Upper lobe of left lung (tissue), 6 donors: ENCODE measurements around the gene RFESD. TPM values are rescaled to one million over a fixed set of nuclear protein-coding genes. Genes with fewer than 3 reads are reported as not detected.

Experiments used
- ATAC-seq, 2 donors: fragments of 200-7000 bp; cut with Tn5 transposase; one replicate each; pipeline ENCODE4 v1.9.1; 2022; ENCODE audit warnings: mild to moderate bottlenecking in 2 of 2, moderate library complexity in 2 of 2; ENCODE audit not compliant: low FRiP score in 2 of 2
- DNase-seq, 2 donors: peaks; one replicate each; pipeline ENCODE4 v3.0.0-alpha.2; 2019 to 2020
- H3K27ac ChIP-seq, 4 donors: fragments of 200-600 bp; sonication (generic); one replicate each; pipeline ENCODE4 v1.5.1; 2016 to 2019
- H3K27me3 ChIP-seq, 4 donors: fragments of 200-600 bp; sonication (generic); one replicate each; pipeline ENCODE4 v1.5.1; 2017 to 2019
- H3K36me3 ChIP-seq, 4 donors: fragments of 200-600 bp; sonication (generic); one replicate each; pipeline ENCODE4 v1.5.1; 2016 to 2019
- H3K4me1 ChIP-seq, 4 donors: fragments of 200-600 bp; sonication (generic); one replicate each; pipeline ENCODE4 v1.5.1; 2018 to 2019
- H3K4me3 ChIP-seq, 4 donors: fragments of 200-600 bp; sonication (generic); one replicate each; pipeline ENCODE4 v1.5.1; 2017 to 2019; ENCODE audit warnings: mild to moderate bottlenecking in 2 of 4, moderate library complexity in 1 of 4
- H3K9me3 ChIP-seq, 4 donors: fragments of 200-600 bp; sonication (generic); one replicate each; pipeline ENCODE4 v1.5.1; 2018 to 2019
- EP300 ChIP-seq, 4 donors: sonication (generic); formaldehyde crosslinking; IDR thresholded peaks; one replicate each; pipeline ENCODE4 v1.5.1; 2017; ENCODE audit warnings: antibody characterized with exemption in 4 of 4, control low read depth in 2 of 4
- POLR2A ChIP-seq, 4 donors: fragments of 450-650 bp; IDR thresholded peaks; one replicate each; pipeline ENCODE4 v1.5.1; 2016 to 2017; ENCODE audit warnings: antibody characterized with exemption in 4 of 4, mild to moderate bottlenecking in 2 of 4
- POLR2AphosphoS5 ChIP-seq, 2 donors: sonication (generic); formaldehyde crosslinking; IDR thresholded peaks; one replicate each; pipeline ENCODE4 v1.5.1; 2017; ENCODE audit warnings: antibody characterized with exemption in 2 of 2
- whole genome bisulfite sequencing, 2 donors: methylation state at CpG; one replicate each; pipeline ENCODE4 v1.1.5; 2017 to 2018; 5-methylcytosine and 5-hydroxymethylcytosine counted together
- total RNA-seq, 6 donors: library from RNA; depleted of rRNA in 4 of 6; stranded (reverse); fragments of >200 nt in 4 of 6; gene quantifications; one replicate each; pipeline versions ENCODE4 v1.1.0 to v1.2.1, GENCODE V29; 2016 to 2021
- TF ChIP-seq, protein P1 (sequence below), 6 experiments: fragments of 450-650 bp in 4 of 6; fragments of 200-600 bp in 2 of 6; sonication (generic) in 2 of 6; IDR thresholded peaks; one replicate each; pipeline ENCODE4 v1.5.1; 2016 to 2019; ENCODE audit warnings: antibody characterized with exemption in 6 of 6
- donor health status: DM: no; HTN: no; CAD: no; lungs with moderate emphysema.
- donor health status: DM: no; HTN: yes; CAD: no; lungs with severe emphysema.

The RFESD gene
- total RNA-seq, 6 donors from 2014 or later: 1.0 to 6.8 (median 1.8) TPM

DNA sequence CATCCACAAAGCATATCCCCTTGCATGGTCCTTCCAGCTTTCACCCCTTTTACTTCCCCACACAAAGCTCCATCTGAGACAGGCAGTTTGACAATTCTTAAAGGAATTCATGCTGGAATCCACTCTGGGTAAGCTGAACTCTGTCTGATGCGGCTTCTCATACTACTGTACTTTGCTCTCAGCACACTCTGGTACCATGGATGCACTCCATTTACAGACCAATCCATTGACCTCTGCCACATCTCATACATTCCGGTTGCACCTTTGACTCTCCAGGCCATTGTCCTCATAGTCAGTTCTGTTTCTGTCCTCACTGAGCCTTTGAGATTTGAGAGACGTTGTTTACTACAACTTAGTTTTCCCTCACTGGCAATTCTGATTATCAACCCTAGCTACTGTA is 24.0 kb downstream of the RFESD start:
- 91 to 97% methylated on average over 3 of the region's 3 CpGs for WGBS, 2 donors
- no peaks in the 10 kb centered on the region for H3K4me1 ChIP-seq
- no peaks in the 10 kb centered on the region for H3K9me3 ChIP-seq
- H3K36me3 ChIP-seq: no peaks in the 10 kb centered on the region
- ATAC-seq (no peak), DNase-seq (no peak)
- no peaks in the 10 kb centered on the region for H3K27me3 ChIP-seq
- H3K27ac ChIP-seq: no peak overlapping the region
- TF ChIP-seq, protein P1, sequence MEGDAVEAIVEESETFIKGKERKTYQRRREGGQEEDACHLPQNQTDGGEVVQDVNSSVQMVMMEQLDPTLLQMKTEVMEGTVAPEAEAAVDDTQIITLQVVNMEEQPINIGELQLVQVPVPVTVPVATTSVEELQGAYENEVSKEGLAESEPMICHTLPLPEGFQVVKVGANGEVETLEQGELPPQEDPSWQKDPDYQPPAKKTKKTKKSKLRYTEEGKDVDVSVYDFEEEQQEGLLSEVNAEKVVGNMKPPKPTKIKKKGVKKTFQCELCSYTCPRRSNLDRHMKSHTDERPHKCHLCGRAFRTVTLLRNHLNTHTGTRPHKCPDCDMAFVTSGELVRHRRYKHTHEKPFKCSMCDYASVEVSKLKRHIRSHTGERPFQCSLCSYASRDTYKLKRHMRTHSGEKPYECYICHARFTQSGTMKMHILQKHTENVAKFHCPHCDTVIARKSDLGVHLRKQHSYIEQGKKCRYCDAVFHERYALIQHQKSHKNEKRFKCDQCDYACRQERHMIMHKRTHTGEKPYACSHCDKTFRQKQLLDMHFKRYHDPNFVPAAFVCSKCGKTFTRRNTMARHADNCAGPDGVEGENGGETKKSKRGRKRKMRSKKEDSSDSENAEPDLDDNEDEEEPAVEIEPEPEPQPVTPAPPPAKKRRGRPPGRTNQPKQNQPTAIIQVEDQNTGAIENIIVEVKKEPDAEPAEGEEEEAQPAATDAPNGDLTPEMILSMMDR (IDR thresholded peaks at IDR 0.05): no peak
- TF ChIP-seq POLR2A (IDR thresholded peaks at IDR 0.05) (no peak), EP300 (IDR thresholded peaks at IDR 0.05) (no peak), POLR2AphosphoS5 (IDR thresholded peaks at IDR 0.05) (no peak)
- no peak overlapping the region for H3K4me3 ChIP-seq

DNA sequence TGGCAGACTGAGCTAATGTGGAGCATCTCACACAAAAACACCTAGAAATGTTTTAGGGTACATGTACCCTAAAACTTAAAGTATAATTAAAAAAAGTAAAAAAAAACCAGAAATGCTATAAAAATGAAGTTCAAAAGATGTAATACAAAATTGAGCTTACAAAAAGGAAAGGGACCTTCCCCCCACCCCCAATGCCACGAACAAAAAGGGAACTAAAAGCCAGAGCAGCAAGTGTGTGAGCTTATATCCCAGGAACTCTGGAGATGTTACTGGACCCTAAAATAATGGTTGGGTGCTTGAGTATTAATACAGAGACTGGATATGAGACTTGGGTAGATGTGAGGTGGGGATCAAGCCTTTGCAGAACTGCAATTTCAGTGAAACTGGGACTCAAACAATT is 25.2 kb downstream of the RFESD start:
- Histone ChIP-seq H3K4me1 (no peaks in the 10 kb centered on the region), H3K4me3 (no peak overlapping the region), H3K27ac (no peak overlapping the region), H3K9me3 (no peaks in the 10 kb centered on the region), H3K27me3 (no peaks in the 10 kb centered on the region), H3K36me3 (no peaks in the 10 kb centered on the region)
- ATAC-seq (no peak), DNase-seq (no peak)
- WGBS, 2 donors: 59 to 86% methylated on average over 1 of the region's 1 CpG
- TF ChIP-seq, protein P1 (IDR thresholded peaks at IDR 0.05): no peak
- TF ChIP-seq POLR2AphosphoS5 (IDR thresholded peaks at IDR 0.05) (no peak), POLR2A (IDR thresholded peaks at IDR 0.05) (no peak), EP300 (IDR thresholded peaks at IDR 0.05) (no peak)

DNA sequence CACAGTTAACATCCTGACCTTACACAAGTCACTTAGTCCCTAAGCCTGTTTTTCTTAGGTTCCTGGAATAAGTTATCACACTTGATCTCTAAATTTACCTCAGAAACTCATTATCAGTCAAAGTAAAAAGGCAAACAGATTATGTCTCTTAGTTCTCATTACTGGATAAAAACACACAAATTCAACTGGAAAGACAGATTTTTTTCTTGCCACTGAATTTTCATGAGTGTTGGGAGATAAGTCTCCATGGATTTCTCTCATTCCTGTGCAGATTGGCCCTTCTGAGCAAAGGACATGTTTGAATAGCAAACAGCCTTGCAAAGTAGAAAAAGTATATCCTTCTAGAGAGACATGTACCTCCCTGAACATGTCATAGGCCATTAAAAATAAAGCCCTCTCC is 26.1 kb downstream of the RFESD start:
- no peaks in the 10 kb centered on the region for H3K27me3 ChIP-seq
- ATAC-seq (no peak), DNase-seq (no peak)
- no peaks in the 10 kb centered on the region for H3K36me3 ChIP-seq
- no peaks in the 10 kb centered on the region for H3K4me1 ChIP-seq
- H3K9me3 ChIP-seq: no peaks in the 10 kb centered on the region
- H3K4me3 ChIP-seq: no peak overlapping the region
- TF ChIP-seq POLR2AphosphoS5 (IDR thresholded peaks at IDR 0.05) (no peak), EP300 (IDR thresholded peaks at IDR 0.05) (no peak), POLR2A (IDR thresholded peaks at IDR 0.05) (no peak)
- TF ChIP-seq, protein P1 (IDR thresholded peaks at IDR 0.05): no peak
- no peak overlapping the region for H3K27ac ChIP-seq

DNA sequence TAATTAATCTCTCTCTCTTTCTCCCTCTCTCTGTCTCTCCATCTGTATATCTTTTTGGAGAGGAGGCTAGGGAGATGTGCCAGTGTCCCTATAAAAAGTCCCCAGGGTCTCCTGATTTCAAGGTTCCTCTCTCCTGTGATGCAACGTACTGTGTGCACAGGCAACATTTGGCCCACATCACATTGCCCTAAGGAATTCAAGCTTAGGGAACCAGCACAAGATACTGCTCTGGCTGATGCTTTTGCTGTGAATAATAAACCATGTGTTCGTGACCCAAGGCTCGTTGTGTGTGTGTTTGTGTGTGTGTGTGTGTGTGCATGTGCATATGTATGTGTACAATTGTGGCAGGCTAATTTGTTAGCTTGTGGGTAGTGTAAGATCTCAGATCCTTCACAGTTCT is 26.5 kb downstream of the RFESD start:
- Histone ChIP-seq H3K27ac (no peak overlapping the region), H3K4me3 (no peak overlapping the region), H3K36me3 (no peaks in the 10 kb centered on the region), H3K27me3 (no peaks in the 10 kb centered on the region), H3K9me3 (no peaks in the 10 kb centered on the region), H3K4me1 (no peaks in the 10 kb centered on the region)
- DNase-seq: no peak
- no peak for ATAC-seq
- TF ChIP-seq POLR2A (IDR thresholded peaks at IDR 0.05): no peak
- TF ChIP-seq POLR2AphosphoS5 (IDR thresholded peaks at IDR 0.05): no peak
- TF ChIP-seq EP300 (IDR thresholded peaks at IDR 0.05): no peak
- TF ChIP-seq, protein P1 (IDR thresholded peaks at IDR 0.05): no peak
- 72 to 80% methylated on average over 3 of the region's 3 CpGs for WGBS, 2 donors

DNA sequence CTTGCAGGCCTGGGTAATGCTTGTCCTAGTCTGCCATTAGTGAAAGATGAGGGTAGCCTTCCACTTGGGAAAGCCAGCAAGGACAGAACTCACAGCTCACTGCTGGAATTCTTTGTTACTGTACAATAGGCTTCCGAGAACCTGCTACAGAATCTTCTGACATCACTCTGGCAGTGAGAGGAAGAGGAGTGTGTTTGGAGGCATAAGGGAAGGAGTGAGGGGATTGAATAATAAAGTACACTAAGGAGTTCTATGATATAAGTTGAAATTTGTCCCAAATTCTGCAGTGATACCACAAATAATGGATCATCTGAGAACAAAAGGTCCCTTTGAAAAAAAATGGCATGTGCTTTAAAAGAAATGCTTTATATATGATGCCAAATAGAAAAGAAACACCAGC is 36.3 kb downstream of the RFESD start, which contains the start of gene SPATA9:
Gene SPATA9 (minus strand): TSS at position 101 of the 400 bp plus-strand sequence. CDS start 137 bp downstream, outside the sequence.
- TF ChIP-seq POLR2A (IDR thresholded peaks at IDR 0.05): no peak
- TF ChIP-seq EP300 (IDR thresholded peaks at IDR 0.05): no peak
- TF ChIP-seq, protein P1 (IDR thresholded peaks at IDR 0.05): no peak
- TF ChIP-seq POLR2AphosphoS5 (IDR thresholded peaks at IDR 0.05): no peak
- Histone ChIP-seq H3K27ac (no peak within 1 kb of the TSS), H3K4me3 (no peak within 1 kb of the TSS), H3K36me3 (no peaks in the 10 kb centered on the region), H3K27me3 (no peaks in the 10 kb centered on the region), H3K4me1 (no peaks in the 10 kb centered on the region), H3K9me3 (no peaks in the 10 kb centered on the region)
- ATAC-seq: no peak
- no peak for DNase-seq
- 89 to 95% methylated on average over 1 of the region's 1 CpG for WGBS, 2 donors
